Measurements from ENCODE around the gene CD37. TPM values are rescaled to one million over a fixed set of nuclear protein-coding genes. Genes with fewer than 3 reads are reported as not detected.

The CD37 gene
- total RNA-seq, 1 donor from 2014 or later: not detected

DNA sequence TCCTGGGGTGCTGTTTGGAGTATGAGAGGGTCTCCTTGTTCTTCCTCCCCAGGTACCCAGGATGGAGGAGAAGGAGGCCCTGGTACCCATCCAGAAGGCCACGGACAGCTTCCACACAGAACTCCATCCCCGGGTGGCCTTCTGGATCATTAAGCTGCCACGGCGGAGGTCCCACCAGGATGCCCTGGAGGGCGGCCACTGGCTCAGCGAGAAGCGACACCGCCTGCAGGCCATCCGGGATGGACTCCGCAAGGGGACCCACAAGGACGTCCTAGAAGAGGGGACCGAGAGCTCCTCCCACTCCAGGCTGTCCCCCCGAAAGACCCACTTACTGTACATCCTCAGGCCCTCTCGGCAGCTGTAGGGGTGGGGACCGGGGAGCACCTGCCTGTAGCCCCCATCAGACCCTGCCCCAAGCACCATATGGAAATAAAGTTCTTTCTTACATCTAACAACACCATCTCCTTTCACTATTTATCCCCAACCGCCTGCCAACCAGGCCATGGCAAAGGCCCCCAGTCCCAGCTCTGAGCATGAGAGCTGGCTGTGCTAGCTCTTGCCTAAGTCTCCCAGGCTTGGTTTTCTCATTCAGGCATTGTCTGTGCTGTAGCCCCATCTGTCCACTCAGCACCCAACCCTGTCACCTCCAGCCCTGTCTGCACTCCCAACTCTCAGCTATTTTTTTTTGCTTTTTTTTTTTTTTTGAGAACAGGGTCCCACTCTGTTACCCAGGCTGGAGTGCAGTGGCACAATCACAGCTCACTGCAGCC, 39.6 kb downstream of the CD37 start:
- Mint-ChIP-seq H3K4me1 (ENCODE audit: unreplicated experiment) (no peaks in the 10 kb centered on the region), H3K27ac (ENCODE audit: unreplicated experiment) (no peak overlapping the region), H3K36me3 (ENCODE audit: low read depth, unreplicated experiment) (peaks cover 11% of the 10 kb centered on the region), H3K4me3 (ENCODE audit: unreplicated experiment) (no peak overlapping the region), H3K27me3 (ENCODE audit: unreplicated experiment) (peaks cover 4% of the 10 kb centered on the region), H3K9me3 (ENCODE audit: unreplicated experiment) (no peaks in the 10 kb centered on the region)
- TF ChIP-seq, protein P1, sequence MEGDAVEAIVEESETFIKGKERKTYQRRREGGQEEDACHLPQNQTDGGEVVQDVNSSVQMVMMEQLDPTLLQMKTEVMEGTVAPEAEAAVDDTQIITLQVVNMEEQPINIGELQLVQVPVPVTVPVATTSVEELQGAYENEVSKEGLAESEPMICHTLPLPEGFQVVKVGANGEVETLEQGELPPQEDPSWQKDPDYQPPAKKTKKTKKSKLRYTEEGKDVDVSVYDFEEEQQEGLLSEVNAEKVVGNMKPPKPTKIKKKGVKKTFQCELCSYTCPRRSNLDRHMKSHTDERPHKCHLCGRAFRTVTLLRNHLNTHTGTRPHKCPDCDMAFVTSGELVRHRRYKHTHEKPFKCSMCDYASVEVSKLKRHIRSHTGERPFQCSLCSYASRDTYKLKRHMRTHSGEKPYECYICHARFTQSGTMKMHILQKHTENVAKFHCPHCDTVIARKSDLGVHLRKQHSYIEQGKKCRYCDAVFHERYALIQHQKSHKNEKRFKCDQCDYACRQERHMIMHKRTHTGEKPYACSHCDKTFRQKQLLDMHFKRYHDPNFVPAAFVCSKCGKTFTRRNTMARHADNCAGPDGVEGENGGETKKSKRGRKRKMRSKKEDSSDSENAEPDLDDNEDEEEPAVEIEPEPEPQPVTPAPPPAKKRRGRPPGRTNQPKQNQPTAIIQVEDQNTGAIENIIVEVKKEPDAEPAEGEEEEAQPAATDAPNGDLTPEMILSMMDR (IDR thresholded peaks at IDR 0.05; ENCODE audit: unreplicated experiment): no peak
- DNase-seq (ENCODE audit: low spot score): no peak

DNA sequence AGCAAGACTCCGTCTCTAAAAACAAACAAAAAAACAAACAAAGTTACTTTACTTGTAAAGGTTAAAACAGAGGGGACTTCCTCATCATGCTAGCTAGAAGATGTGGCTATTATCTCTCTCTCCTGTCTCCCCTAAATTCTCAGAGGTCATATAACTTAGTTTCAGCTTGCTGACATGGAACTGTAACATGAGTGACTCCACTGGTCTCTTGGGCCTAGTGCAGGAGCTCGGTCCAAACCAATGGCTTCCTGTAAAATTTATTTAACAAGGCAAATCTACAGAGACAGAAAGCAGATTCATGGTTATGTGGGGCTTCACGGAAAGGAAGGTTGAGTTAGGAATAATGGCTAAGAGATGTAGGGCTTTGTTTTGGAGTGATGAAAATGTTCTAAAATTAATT, 43.3 kb downstream of the CD37 start:
- no peak for DNase-seq (ENCODE audit: low spot score)
- Mint-ChIP-seq H3K4me3 (ENCODE audit: unreplicated experiment) (no peak overlapping the region), H3K27ac (ENCODE audit: unreplicated experiment) (no peak overlapping the region), H3K9me3 (ENCODE audit: unreplicated experiment) (no peaks in the 10 kb centered on the region), H3K36me3 (ENCODE audit: low read depth, unreplicated experiment) (peaks cover 5% of the 10 kb centered on the region), H3K4me1 (ENCODE audit: unreplicated experiment) (no peaks in the 10 kb centered on the region), H3K27me3 (ENCODE audit: unreplicated experiment) (peaks cover 4% of the 10 kb centered on the region)
- TF ChIP-seq, protein P1 (IDR thresholded peaks at IDR 0.05; ENCODE audit: unreplicated experiment): no peak

DNA sequence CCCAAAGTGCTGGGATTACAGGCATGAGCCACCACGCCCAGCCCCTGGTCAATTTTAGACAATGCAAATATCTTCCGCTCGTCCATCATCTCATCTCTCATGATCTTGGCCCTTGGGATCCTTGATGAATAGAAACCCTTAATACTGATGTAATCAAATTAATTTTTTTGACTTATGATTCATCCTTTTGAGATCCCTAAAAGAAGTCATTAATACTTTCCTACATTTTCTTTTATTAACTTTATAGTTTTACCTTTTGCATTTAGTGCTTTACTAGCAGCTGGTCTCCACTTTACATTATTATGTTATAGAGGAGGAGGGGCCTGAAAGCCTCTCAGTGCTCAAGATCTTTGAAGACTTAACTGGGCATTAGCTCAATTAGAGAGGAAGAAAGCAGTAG, 45.2 kb downstream of the CD37 start:
- DNase-seq (ENCODE audit: low spot score): no peak
- peaks cover 4% of the 10 kb centered on the region for H3K27me3 Mint-ChIP-seq (ENCODE audit: unreplicated experiment)
- no peaks in the 10 kb centered on the region for H3K4me1 Mint-ChIP-seq (ENCODE audit: unreplicated experiment)
- H3K36me3 Mint-ChIP-seq (ENCODE audit: low read depth, unreplicated experiment): peaks cover 5% of the 10 kb centered on the region
- no peak overlapping the region for H3K4me3 Mint-ChIP-seq (ENCODE audit: unreplicated experiment)
- no peak overlapping the region for H3K27ac Mint-ChIP-seq (ENCODE audit: unreplicated experiment)
- TF ChIP-seq, protein P1 (IDR thresholded peaks at IDR 0.05; ENCODE audit: unreplicated experiment): no peak
- no peaks in the 10 kb centered on the region for H3K9me3 Mint-ChIP-seq (ENCODE audit: unreplicated experiment)

DNA sequence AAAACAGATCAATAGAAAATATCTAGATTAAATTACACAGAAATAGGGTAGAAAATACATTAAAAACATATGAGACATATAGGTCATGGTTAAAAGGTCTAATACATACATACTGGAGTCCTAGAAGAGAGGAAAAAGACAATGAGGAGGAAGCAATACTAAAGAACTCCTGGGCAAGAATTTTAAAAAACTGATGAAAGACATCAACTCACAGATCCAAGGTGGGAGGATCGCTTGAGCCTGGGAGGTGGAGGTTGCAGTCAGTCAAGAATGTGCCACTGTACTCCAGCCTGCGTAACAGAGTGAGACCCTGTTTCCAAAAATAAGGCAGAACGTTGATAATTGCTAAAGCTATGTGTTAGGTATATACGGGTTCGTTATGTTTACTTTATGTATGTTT, 47.4 kb downstream of the CD37 start:
- Mint-ChIP-seq H3K36me3 (ENCODE audit: low read depth, unreplicated experiment) (no peaks in the 10 kb centered on the region), H3K27me3 (ENCODE audit: unreplicated experiment) (no peaks in the 10 kb centered on the region), H3K27ac (ENCODE audit: unreplicated experiment) (no peak overlapping the region), H3K4me3 (ENCODE audit: unreplicated experiment) (no peak overlapping the region), H3K9me3 (ENCODE audit: unreplicated experiment) (no peaks in the 10 kb centered on the region), H3K4me1 (ENCODE audit: unreplicated experiment) (no peaks in the 10 kb centered on the region)
- DNase-seq (ENCODE audit: low spot score): no peak
- TF ChIP-seq, protein P1 (IDR thresholded peaks at IDR 0.05; ENCODE audit: unreplicated experiment): no peak

DNA sequence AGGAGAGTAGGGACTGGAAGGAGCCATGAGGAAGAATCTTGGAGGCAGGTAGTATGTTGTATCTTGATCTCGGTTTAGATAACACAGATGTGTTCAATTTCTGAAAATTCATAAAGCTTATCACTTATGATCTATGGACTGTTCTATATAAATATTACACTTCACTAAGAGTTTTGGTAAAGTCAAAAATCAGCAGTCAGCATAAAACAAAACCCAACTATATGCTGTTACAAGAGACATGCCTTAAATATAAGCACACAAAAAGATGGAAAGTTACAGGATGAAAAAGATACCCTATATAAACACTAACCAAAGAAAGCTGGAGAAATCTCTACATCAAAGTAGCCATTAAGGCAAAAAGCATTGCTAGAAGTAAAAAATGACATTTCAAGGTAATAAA, 48.4 kb downstream of the CD37 start:
- Mint-ChIP-seq H3K9me3 (ENCODE audit: unreplicated experiment) (no peaks in the 10 kb centered on the region), H3K27ac (ENCODE audit: unreplicated experiment) (no peak overlapping the region), H3K36me3 (ENCODE audit: low read depth, unreplicated experiment) (peaks cover 1% of the 10 kb centered on the region), H3K4me3 (ENCODE audit: unreplicated experiment) (no peak overlapping the region), H3K4me1 (ENCODE audit: unreplicated experiment) (peaks cover under 1% of the 10 kb centered on the region), H3K27me3 (ENCODE audit: unreplicated experiment) (peaks cover under 1% of the 10 kb centered on the region)
- DNase-seq (ENCODE audit: low spot score): no peak
- TF ChIP-seq, protein P1 (IDR thresholded peaks at IDR 0.05; ENCODE audit: unreplicated experiment): no peak

Measured in endothelial cell (in vitro differentiated cells).